GM15510 (cell line): Measurements from ENCODE around the gene ASGR1.

Experiments used
- POLR2A ChIP-seq: IDR thresholded peaks from 3 replicates; pipeline ENCODE4 v1.6.1; 2011; ENCODE audit warnings: borderline replicate concordance; ENCODE audit not compliant: insufficient read length; ENCODE audit errors: extremely low read depth

Gene ASGR1

DNA sequence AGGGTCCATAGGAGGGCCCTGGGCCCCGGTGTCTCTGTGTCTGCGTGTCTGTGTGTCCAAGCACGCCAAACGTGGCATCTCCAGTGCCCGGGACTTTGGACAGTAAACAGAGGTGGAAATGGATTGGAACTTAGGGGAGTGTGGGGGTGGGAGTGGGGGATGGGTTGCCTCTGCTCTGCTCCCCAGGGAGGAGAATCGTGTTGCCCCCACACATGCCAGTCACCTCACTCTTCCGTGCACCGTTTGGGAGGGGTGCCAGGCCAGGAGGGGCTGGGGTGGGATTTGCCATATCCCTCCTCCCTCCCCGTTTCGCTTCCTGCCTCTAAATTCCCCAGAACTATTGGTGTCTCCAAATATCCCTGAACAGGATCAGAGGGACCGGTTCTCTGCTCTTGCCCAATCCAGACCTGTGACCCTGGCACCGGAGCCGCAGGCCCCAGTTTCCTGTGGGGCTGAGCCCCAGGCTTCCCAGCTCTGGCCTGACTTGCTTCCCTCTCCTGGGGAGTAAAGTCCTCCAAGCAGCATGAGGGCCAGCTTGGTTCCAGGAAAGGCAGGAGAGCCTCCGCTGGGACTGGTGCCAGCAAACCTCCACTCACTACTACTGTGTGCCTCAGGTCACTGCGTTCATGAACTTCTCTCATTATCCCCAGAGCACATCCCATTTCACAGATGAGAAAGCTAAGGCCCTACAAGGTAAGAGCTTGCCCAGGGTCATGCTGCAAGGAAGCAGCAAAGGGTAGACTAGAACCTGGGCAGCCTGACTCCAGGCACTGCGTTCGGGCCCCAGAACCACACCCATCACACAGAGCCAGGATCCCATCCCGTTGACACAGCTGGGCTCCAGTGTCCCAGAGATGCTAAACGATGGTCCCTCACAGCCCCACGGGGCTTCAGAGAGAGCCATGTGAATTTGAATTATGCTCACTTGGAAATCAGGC is at the start of gene ASGR1:
Gene ASGR1, minus strand, starts transcription at position 54 of the 938 bp plus-strand sequence. CDS start 807 bp downstream, outside the sequence.
- TF ChIP-seq POLR2A, result no peak

- no peak for TF ChIP-seq POLR2A
Measured at GRCh38 chr17:7228920-7229319, 49.8 kb upstream of the ASGR1 start.

GRCh38 chr17:7226721-7227710 is 47.8 kb upstream of the ASGR1 start:
- TF ChIP-seq POLR2A, result no peak

DNA sequence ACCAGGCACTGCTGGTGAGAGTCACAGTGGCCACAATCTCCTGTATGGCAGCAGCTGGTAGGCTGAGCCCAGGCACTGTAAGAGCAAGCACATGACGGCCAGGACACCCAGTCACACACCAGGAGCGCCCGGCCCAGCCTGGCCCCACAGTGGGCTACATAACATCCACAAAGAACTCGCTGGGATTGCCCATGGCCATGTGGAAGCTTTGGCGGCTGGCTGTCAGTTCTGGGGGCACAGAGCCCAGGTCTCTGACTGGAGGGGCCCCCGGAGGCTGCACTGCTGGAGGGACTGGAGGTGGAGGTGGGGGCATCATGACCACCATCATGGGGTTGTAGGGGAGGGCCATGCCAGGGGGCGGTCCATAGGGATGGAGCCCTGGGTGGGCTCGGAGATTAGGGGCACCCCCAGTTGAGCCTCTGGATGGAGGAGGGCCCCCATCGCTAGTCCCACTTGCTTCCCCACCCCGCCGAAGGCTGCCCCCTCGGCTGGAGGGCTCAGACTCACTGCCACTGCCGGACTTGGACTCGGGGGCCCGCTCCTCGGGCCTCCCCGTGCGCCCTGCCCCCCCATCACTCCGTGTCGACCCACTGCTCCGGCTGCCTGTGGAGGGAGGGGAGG is 46.7 kb upstream of the ASGR1 start:
- no peak for TF ChIP-seq POLR2A

DNA sequence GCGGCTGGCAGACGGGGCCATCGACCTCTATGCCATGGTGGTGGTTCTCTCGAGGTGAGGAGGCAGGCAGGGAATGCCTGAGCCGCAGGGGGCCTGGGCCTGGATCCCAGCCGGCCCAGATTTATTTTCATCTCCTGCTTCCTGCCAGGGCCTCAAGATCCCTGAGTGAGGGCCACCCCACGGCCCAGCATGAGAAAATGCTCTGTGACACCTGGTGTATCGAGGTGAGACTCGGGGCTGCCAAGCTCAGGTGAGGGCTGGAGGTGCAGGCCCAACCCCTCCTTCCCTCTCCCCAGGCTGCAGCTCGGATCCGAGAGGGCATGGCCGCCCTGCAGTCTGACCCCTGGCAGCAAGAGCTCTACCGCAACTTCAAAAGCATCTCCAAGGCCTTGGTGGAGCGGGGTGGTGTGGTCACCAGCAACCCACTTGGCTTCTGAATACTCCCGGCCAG is 45.5 kb upstream of the ASGR1 start:
- TF ChIP-seq POLR2A, result no peak

DNA sequence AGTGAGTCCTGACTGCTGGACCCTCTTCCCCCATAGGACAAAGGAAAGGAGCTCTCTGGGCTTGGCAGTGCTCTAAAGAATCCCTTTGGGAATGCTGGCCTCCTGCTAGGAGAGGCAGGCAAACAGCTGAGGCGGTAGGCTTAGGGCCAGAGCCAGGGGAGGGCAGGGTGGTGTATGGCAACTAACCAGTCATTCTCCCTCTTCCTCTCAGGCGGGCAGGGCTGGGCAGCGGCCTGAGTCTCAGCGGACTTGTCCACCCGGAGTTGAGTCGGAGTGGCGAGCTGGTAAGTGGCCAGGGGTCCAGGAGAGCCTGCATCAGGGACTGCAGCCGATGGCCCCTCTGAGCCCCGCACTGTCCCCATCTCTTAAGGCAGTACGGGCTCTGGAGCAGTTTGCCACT is 44.9 kb upstream of the ASGR1 start:
- TF ChIP-seq POLR2A, result no peak

DNA sequence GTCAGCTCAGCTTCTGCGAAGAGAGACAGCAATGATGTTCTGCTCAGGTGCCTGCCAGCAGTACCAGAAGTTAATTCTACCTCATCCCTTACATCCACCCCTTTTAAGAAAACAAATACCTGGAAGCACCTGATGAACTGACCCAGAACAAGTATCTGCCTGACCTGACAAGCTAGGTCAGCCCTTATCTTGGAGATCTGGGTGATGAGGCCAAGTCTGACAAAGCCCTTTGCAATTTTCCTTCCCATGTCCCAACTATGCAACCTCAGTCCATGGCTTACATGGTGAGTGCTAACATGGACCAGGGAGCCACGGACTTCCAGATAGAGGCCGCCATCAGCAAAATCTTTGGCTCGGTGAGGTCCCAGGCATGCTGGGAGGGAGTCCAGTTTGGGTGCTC is 44.2 kb upstream of the ASGR1 start:
- no peak for TF ChIP-seq POLR2A

- TF ChIP-seq POLR2A, result no peak
Measured at GRCh38 chr17:7222972-7223292, 43.8 kb upstream of the ASGR1 start.

GRCh38 chr17:7222093-7222971 is 43.2 kb upstream of the ASGR1 start:
- peak; percentile 13 for TF ChIP-seq POLR2A

- TF ChIP-seq POLR2A, result no peak
Measured at GRCh38 chr17:7221278-7222092, 42.3 kb upstream of the ASGR1 start.

GRCh38 chr17:7220593-7221277 is 41.6 kb upstream of the ASGR1 start:
- no peak for TF ChIP-seq POLR2A

DNA sequence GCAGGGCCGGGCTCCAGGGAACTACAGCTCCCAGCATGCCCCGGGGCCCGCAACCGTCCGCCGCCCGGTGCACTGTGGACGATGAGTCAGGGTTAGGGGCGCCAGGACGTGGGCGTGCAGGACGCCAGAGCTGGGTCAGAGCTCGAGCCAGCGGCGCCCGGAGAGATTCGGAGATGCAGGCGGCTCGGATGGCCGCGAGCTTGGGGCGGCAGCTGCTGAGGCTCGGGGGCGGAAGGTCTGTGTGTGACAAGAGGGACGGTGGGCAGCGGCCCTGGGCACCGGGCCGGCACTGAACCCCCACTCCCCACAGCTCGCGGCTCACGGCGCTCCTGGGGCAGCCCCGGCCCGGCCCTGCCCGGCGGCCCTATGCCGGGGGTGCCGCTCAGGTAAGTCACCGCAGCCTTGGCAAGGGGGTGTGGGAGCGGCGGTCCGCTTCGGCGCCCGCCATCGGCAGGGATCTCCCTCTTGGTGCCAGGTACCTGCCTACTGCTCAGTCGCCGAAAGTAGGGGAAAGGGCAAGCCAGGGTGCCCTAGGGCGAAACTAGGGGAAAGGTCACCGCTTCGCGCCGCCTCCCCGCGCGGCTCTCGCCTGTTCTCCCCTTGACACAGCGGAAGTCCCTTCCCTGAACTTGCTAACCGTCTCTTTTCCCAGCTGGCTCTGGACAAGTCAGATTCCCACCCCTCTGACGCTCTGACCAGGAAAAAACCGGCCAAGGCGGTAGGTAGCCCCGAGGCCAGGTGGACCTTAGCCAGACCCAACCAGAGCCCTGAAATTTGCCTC is 40.8 kb upstream of the ASGR1 start, which contains the start of the genes ACADVL and DLG4:
Gene ACADVL, plus strand, starts transcription at position 127 of the 781 bp plus-strand sequence. Its CDS starts 47 bp downstream, at position 174.
Gene DLG4, minus strand, starts transcription at position 25 of the 781 bp plus-strand sequence.
- TF ChIP-seq POLR2A, result peak; percentile 76

DNA sequence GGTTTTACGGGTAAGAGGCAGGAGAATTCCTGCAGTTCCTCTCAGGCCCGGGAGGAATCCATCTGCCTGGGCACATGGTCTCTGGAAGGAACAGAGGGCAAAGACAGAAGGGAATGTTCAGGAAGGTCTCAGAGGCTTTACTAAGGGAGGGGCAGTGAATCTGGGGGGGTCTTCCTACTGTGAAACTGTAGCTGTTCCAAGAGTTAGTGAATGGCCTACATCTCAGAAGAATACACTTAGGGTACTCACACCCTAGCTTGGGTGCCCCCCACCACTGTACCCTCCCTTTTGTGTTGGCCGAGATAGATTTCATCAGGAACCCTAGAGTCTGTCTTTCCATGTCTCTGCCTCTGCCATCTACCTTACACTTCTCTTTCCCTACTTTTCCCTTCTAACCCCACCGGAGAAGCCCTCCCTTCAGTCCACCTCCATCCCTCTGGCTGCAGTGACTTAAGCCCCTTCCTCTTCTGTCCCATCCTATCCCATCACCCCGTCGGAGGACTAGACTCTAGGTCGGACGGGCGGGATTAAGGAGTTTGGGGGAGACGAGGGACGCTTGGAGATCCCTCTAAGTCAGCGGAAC is 40.1 kb upstream of the ASGR1 start:
- TF ChIP-seq POLR2A, result no peak
